Stimulated activated CD4-positive, alpha-beta T cell treated with anti-CD3 and anti-CD28 coated beads, Interleukin-15, amount 100 ng/mL, for 24 hours (primary cell): ENCODE data around the gene CTBP2.
"Not testable (repeated sequence)": the region's sequence is repeated elsewhere in the genome, so short reads cannot be mapped to it uniquely, and the experiment has no call there.

Source experiments
- DNase-seq: peaks from one replicate; pipeline ENCODE4 v3.0.0-alpha.2; 2020

Gene CTBP2

DNA sequence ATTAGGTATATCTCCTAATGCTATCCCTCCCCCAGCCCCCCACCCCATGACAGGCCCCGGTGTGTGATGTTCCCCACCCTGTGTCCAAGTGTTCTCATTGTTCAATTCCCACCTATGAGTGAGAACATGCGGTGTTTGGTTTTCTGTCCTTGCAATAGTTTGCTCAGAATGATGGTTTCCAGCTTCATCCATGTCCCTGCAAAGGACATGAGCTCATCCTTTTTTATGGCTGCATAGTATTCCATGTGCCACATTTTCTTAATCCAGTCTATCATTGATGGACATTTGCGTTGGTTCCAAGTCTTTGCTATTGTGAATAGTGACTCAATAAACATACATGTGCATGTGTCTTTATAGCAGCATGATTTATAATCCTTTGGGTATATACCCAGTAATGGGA lies 18.7 kb upstream of the CTBP2 start:
- DNase-seq = not testable (repeated sequence)

DNA sequence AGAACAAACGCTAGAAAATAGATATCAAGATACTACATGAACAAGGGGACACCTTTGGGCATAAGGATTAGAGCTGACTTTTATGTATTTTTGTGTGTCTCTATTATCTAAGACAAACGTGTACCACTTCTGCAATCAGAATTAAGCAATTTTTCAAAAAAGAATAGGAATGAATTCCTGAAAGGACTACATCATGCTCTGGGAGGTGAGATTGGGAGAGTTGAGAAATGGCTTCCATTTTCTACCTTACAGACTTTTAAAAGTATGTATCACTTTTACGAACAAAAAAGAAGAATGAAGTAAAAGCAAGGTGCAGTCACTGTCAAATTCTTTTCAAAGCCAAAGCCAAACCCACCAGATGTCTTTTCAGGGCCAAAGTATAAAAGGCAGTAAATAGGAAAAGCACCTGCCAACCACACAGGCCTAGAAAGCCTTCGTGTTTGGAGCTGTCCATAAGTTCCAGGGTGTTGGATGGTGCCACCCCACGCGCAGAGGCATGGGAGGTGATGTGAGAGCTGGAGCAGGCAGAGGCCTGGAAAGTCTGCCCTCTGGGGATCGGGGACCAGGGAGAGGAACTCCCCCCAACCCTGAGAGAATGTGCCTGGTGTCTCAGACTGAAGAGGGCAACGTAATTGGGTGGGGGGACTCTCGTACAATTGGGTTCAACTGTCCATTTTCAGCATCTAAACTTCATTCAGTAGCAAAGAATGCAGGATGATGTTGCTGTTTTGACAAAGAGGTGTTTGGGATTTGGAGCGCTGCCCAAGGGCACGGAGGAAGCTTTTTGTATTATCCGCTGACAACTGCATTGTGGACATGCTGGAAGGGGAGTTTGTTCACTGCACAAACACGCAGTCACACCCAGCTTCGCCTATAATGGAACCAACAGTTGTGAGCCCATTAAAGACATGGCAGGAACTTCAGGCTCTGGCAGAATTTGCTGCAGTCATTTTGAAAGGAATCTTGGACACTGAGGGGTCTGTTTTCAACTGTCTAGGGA lies 17.6 kb upstream of the CTBP2 start:
- DNase-seq = no peak

GRCh38 chr10:125175807-125176206 lies 15.4 kb upstream of the CTBP2 start:
- DNase-seq = no peak

DNA sequence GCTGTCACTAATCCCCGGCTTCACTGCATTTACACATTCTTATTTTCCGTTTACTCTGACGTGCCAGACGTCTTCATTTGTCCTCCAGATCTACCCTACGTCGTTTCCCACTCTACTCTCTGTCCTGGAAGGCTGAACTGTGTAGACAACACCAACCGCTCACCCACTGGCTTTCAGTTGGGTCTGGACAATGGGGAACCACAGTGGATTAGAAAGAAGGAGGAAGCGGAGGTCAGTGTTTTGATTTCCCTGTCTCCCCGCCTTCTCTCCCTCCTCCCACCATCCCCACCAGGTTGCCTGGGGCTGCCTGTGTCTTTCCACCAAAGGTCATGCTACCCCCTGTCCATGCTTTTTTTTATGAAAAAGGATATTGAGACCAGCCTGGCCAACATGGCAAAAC lies 14.0 kb upstream of the CTBP2 start:
- DNase-seq = no peak

- DNase-seq = no peak
Observed at GRCh38 chr10:125172694-125173093, 12.3 kb upstream of the CTBP2 start.

DNA sequence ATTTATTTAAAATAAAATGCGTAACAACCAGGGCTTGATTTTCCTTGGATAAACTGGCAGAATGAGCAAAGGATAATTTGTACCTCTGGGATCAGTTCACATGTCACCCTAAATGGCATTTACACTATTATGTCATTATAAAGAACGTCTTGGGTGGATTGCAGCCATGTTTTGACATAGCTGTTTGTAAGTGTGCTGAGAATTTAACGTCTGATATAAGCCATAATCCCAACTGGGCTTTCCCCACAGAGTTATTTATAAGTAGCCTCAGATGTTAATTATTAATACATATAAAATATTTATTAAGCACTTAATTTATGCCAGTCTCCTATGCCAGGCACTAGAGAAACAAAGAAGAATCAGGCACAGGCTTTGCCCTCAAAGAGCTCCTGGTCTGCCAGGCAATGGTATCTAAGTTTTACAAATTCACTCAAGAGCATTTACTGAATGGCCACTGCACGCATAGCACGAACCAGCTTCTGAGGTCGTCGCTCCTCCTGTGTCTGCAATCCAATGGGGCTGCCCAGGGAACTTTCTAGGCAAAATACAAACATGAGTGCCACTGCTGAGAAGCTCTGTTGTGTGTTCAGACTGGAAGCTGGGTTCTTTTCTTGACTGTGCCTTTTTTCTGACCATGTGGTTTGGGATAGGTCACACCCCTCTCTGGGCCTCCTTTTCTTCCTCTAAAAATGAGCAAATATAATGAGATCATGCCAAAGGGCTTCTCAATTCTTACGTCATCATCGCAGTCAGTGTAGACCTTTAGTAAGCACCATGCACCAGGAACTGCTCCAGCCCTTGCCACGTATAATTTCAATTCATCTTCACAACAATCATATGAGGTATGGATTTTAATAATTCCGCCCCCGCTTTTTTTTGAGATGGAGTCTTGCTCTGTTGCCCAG lies 11.3 kb upstream of the CTBP2 start:
- DNase-seq = no peak

DNA sequence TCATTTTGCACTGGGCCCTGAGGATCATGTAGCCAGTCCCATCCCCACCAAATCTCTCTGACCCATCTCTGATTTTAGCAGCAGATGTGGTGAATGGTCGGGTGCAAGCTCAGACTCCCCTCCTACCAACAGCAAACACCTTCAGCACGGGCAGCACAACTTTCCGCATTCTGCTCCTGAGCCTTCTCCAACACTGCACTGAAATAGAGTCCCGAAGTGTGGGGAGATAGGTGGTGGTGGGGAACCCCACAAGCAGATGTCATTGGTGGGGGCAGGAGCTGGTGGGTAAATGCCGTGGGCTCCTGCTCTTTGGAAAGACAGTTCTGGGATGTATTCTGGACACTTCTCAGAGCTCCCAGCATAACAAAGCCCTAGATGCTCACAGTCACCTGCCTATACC lies 9.6 kb upstream of the CTBP2 start:
- DNase-seq = no peak

- no peak for DNase-seq
Observed at GRCh38 chr10:125169279-125169678, 8.9 kb upstream of the CTBP2 start.

DNA sequence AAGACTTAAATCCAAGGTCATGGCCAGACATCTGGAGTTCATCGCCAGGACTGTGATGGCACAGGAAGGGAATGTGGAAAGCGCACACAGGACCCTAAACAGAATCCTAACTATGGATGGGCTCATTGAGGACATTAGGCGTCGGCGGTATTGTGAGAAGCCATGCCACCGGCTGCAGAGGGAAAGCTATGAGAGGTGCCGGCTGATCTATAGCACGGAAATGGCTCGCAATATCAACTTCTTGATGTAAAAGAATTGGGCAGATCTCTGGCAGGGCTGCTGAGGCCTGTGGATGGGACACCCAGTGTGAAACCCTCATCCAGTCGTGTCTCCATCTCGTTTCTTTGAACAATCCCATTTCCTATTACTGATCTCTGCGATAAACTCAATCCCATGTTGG lies 6.3 kb upstream of the CTBP2 start:
- no peak for DNase-seq

DNA sequence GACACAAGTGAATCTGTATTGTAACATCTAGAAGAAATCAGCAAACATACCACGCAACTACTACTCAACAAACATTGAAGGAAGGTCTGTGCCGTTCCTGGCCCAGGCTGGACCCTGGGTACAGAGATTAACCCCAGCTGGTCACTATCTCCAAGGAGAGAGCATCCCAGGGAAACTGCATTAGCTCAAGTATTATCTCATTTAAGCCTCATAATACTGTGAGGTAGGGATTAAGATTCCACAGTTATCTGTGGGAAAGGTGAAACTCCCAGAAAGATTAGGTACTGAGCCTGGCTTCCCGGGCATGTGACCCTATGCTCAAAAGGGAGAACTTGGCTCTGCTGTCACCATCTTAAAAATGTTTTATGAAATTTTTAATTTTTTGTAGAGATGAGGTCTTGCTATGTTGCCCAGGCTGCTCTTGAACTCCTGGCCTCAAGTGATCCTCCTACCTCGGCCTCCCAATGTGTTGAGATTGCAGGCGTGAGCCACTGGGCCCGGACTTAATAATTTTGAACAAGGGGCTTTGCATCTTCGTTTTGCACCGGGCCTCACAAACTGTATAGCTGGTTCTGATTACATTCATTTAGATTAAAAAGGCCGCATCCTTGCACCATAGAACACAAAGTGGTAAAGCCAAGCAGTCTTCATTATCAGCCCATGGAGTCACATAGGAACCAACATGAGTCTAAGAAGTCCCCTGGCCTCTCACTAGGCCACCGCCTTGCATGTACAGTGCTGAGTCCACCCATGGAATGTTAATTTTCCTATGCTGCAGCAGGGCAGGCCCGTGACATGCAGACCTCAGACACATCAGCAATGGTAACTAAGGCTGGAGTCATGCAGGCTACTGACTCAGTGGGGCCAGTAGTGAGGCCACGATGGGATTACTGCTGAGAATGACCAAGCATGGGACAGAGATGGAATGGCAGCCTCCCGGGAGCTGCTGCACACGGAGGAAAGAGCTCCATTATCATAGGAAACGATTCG lies 5.5 kb upstream of the CTBP2 start:
- DNase-seq = no peak

DNA sequence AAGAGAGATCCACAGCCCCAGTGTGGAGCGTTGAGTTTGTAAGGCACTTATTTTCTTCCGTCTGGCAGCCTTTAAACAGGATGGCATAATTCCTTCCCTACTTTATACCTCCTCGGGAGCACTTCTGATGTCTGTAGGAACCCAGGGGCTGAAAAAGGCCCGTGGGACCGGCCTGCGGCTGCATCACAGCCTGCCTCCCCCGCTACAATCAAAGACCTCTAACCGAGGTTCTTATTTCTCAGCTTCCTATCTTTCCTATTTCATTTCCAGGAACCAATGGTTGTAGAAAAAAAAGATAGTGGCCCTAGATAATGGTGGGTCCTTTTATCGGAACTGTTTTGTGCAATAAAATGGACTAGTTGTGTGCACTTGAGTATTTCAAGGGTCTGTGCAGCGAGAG lies 4.1 kb upstream of the CTBP2 start:
- no peak for DNase-seq

DNA sequence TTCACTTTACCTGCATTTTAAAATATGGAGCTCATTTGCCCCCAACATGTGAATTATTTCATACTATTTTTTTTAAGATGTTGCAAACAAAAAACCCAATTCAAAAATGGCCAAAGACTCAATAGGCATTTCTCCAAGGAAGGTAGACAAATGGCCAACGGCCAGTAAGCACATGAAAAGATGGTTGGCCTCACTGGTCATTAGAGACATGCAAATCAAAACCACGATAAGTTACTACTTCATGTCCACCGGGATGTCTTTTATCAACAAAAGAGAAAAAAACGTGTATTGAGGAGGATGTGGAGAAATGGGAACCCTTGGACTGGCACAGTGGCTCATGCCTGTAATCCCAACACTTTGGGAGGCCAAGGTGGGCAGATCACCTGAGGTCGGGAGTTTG lies 3.4 kb upstream of the CTBP2 start:
- DNase-seq = no peak

- not testable (repeated sequence) for DNase-seq
Observed at GRCh38 chr10:125163312-125163711, 2.9 kb upstream of the CTBP2 start.

DNA sequence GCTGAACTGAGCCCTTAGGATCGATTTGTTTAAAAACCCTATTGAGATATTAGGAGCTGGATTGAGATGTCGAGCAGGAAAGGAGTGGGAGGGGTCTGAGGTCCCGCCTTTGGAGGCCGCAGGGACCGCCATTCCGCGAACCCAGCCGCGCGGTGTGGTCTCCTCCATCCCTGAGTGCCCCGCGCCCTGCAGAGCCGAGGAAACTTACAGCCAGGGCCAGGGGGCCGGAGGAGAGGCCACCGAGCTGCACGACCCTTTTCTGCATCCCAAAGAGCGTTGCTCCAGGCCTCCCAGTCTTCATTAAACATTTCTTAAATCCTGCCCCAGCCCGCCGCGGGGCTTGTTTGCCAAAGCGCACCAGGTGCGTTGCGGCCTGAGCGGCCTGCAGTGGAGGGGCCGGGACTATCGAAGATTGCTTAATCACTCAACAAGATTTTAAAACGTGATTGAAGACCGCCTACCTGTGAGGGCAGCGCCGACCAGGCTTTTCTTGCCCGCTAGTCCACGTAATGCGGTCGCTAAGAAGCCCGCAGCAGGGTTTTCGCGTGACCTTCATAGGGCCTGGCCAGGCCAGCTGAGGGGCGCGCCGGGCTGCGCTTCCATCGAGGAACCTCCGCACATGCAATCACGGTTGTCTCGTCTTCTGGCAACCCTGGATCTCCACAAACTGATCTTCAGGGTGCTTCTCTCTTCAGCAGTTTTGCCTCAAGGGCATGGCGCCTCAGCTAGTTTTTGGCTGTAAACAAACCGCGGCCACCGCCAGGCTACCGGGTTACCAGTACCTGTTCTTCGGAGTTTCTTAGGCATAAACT lies 2.0 kb upstream of the CTBP2 start:
- no peak for DNase-seq

- no peak for DNase-seq
Observed at GRCh38 chr10:125161707-125162119, 1.4 kb upstream of the CTBP2 start.

DNA sequence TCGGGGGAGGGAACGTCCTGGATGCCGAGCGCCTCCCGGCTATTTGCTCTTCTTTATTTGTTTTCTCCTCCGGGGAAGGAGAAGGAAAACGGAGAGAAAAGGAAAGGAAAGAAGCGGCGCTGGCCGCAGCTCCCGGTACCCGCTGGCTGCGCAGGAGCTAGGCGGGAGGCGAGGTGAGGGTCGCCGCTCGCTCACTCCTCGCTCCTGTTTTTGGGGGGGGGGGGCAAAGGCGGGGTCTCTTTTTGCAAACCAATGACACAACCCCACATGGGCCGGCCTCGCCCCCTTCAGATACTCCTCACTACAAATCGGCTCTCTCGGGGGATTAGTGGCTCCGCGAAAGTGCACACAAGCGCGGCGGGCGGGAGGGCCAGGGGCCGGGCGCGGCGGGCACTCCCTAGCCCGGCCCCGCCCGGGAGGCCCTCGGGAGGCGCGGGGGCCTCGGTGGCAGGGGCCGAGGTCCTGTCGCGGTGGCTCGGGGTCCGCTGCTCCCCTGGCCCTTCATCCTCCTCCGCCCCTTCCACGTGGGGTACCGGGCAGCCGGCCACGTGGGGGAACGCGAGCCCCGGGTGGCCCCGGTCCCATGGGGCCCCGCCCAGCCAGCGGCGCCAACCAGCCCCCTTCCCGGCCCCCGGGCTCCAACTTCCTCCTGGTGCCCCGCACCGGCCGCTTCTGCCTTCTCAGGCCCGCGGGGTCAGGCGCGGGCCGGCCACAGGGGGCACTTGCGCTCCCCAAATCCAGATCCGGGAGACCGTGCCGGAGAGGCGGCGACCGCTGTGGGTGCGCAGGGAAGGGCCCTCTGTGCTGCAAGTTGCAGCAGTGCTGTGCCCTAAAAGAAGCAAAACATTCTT lies 718 bp upstream of the CTBP2 start:
- DNase-seq = peak; percentile 53

- no peak for DNase-seq
Observed at GRCh38 chr10:125159486-125159931, 854 bp downstream of the CTBP2 start.

DNA sequence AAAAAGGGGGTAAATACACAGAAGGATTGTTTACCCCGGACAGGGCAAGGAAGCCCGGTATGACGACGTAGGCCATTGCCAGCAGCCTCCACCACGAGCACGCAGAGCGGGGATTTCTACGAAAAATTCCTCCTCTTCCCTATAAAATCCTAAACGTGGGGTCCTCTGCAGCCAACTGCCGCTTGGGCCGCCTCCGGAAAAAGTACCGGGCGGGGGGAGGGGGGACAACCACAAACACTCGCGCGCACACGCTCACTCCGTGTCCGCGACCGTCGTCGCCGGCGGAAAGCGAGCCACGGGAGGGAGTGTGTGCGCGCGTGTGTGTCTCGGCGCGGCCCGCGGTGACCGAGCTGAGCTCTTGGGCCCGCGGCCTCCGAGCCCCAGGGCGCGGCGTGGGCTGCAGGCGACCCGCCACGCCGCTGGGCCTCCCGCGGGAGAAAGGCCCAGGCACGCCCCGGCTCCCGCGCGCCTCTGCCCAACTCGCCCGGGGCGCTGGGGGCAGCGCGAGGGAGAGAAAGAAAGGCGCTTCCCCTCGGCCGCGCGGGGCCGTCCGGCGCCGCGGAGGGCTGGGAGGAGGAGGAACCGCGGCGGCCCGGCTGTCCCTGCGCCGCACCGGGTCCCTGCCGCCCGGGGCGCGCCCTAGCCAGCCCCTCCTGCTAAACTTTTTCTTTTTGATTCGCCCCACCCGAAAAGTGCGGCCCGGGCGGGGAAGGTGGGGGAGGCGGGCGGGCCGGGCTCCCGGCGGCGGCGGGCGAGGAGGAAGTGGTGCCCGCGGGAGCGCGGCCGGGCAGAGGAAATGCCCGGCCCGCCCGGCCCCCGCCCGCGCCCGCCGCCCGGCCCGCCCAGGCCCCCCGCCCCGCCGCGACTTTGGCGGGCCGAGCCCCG lies 1.5 kb downstream of the CTBP2 start:
- DNase-seq = no peak

- DNase-seq = no peak
Observed at GRCh38 chr10:125158275-125158600, 2.1 kb downstream of the CTBP2 start.

- no peak for DNase-seq
Observed at GRCh38 chr10:125157505-125157904, 2.9 kb downstream of the CTBP2 start.
